Mesenchymal stem cell (in vitro differentiated cells and primary cell): ENCODE data around the gene MEIOSIN.

ENCODE experiments used
- DNase-seq: peaks from one replicate; pipeline ENCODE4 v3.0.0-alpha.2; 2013
- H2AFZ ChIP-seq: one replicate; pipeline ENCODE4 v1.6.1; 2013; ENCODE audit warnings: low read depth, mild to moderate bottlenecking, control low read depth, inconsistent platforms, low read length, moderate library complexity
- H2AK5ac ChIP-seq: 2 replicates; pipeline ENCODE4 v1.6.1; 2013; ENCODE audit warnings: low read length, moderate library complexity, mild to moderate bottlenecking, inconsistent platforms; ENCODE audit not compliant: severe bottlenecking
- H2BK120ac ChIP-seq: one replicate; pipeline ENCODE4 v1.6.1; 2013; ENCODE audit warnings: low read depth, mild to moderate bottlenecking, inconsistent platforms, low read length, moderate library complexity
- H2BK12ac ChIP-seq, 2 experiments: one replicate each; pipeline ENCODE4 v1.6.1; 2013; ENCODE audit warnings: inconsistent platforms in 2 of 2, low read length in 2 of 2, mild to moderate bottlenecking in 2 of 2, moderate library complexity in 2 of 2, control low read depth in 1 of 2
- H2BK15ac ChIP-seq: one replicate; pipeline ENCODE4 v1.6.1; 2013; ENCODE audit warnings: mild to moderate bottlenecking, low read depth, inconsistent platforms; ENCODE audit not compliant: poor library complexity, severe bottlenecking
- H2BK5ac ChIP-seq: 2 replicates; pipeline ENCODE4 v1.6.1; 2013; ENCODE audit warnings: low read depth, mild to moderate bottlenecking, low read length, control low read depth, inconsistent platforms; ENCODE audit not compliant: poor library complexity, severe bottlenecking
- H3K14ac ChIP-seq, 2 experiments: one replicate each; pipeline ENCODE4 v1.6.1; 2013; ENCODE audit warnings: inconsistent platforms in 2 of 2, low read length in 2 of 2, control low read depth in 1 of 2, mild to moderate bottlenecking in 1 of 2, moderate library complexity in 1 of 2
- H3K18ac ChIP-seq, 2 experiments: one replicate each; pipeline ENCODE4 v1.6.1; 2013; ENCODE audit warnings: inconsistent platforms in 2 of 2, low read length in 2 of 2, control low read depth in 1 of 2, low read depth in 1 of 2, mild to moderate bottlenecking in 1 of 2
- H3K23ac ChIP-seq, 2 experiments: one replicate each; pipeline ENCODE4 v1.6.1; 2013; ENCODE audit warnings: inconsistent platforms in 2 of 2, low read length in 2 of 2, mild to moderate bottlenecking in 2 of 2, moderate library complexity in 2 of 2, control low read depth in 1 of 2
- H3K27ac ChIP-seq: 2 replicates; pipeline ENCODE4 v1.5.1; 2013; ENCODE audit warnings: mild to moderate bottlenecking, moderate library complexity, low read length, control low read depth, inconsistent platforms; ENCODE audit not compliant: poor library complexity, severe bottlenecking
- H3K27me3 ChIP-seq, 2 experiments: 2 replicates each; pipeline versions ENCODE4 v1.6.1 to v1.7.0; 2013; ENCODE audit warnings: low read length in 2 of 2, mild to moderate bottlenecking in 2 of 2, moderate library complexity in 2 of 2, control low read depth in 1 of 2, inconsistent platforms in 1 of 2; ENCODE audit not compliant: control insufficient read depth in 1 of 2, insufficient read depth in 1 of 2
- H3K36me3 ChIP-seq, 2 experiments: 2 replicates each; pipeline versions ENCODE4 v1.6.1 to v1.7.0; 2013; ENCODE audit warnings: low read length in 2 of 2, control low read depth in 1 of 2, inconsistent platforms in 1 of 2, low read depth in 1 of 2, mild to moderate bottlenecking in 1 of 2; ENCODE audit not compliant: insufficient read depth in 2 of 2, control insufficient read depth in 1 of 2
- H3K4ac ChIP-seq, 2 experiments: one replicate each; pipeline ENCODE4 v1.6.1; 2013; ENCODE audit warnings: inconsistent platforms in 2 of 2, low read length in 2 of 2, mild to moderate bottlenecking in 2 of 2, moderate library complexity in 2 of 2, control low read depth in 1 of 2, low read depth in 1 of 2
- H3K4me1 ChIP-seq: 2 replicates; pipeline ENCODE4 v1.6.1; 2013; ENCODE audit warnings: low read depth, low read length, control low read depth; ENCODE audit not compliant: control insufficient read depth, insufficient read depth
- H3K4me2 ChIP-seq: 2 replicates; pipeline ENCODE4 v1.6.1; 2013; ENCODE audit warnings: low read length, mild to moderate bottlenecking, inconsistent platforms; ENCODE audit not compliant: poor library complexity, severe bottlenecking
- H3K4me3 ChIP-seq, 2 experiments: 2 replicates each; pipeline versions ENCODE4 v1.5.1 to v1.7.0; 2013; ENCODE audit warnings: low read length in 2 of 2, mild to moderate bottlenecking in 2 of 2, control low read depth in 1 of 2, low read depth in 1 of 2; ENCODE audit not compliant: insufficient read depth in 1 of 2
- H3K79me1 ChIP-seq: replicated peaks from 2 replicates; pipeline ENCODE4 v1.6.1; 2013; ENCODE audit warnings: mild to moderate bottlenecking, control low read depth, low read length, inconsistent platforms; ENCODE audit not compliant: poor library complexity, severe bottlenecking
- H3K9ac ChIP-seq: 2 replicates; pipeline ENCODE4 v1.7.0; 2013; ENCODE audit warnings: mild to moderate bottlenecking, low read length, moderate library complexity
- H3K9me3 ChIP-seq: 2 replicates; pipeline ENCODE4 v1.7.0; 2013; ENCODE audit warnings: mild to moderate bottlenecking, low read length; ENCODE audit not compliant: control insufficient read depth
- H4K8ac ChIP-seq: one replicate; pipeline ENCODE4 v1.6.1; 2013; ENCODE audit warnings: inconsistent platforms, mild to moderate bottlenecking, low read length, moderate library complexity
- H4K91ac ChIP-seq: one replicate; pipeline ENCODE4 v1.6.1; 2013; ENCODE audit warnings: mild to moderate bottlenecking, low read length, inconsistent platforms
- WGBS: methylation state at CpG from one replicate; pipeline ENCODE4 v1.1.7; 2013; ENCODE audit warnings: mixed read lengths; 5-methylcytosine and 5-hydroxymethylcytosine counted together

Gene MEIOSIN

GRCh38 chr19:45730368-45731288, 2.6 kb upstream of the MEIOSIN start, which contains the start of gene FBXO46:
Gene FBXO46, minus strand, starts transcription at chr19:45730896. Its CDS starts 17,401 bp downstream, at chr19:45713495.
- H4K91ac ChIP-seq, result no peak within 1 kb of the TSS
- H3K36me3 ChIP-seq, result no peaks in the 10 kb centered on the region
- H3K79me1 ChIP-seq, result peaks cover 2% of the 10 kb centered on the region
- peak within 1 kb of the TSS; percentile 78 to 97 for H3K4me3 ChIP-seq
- H2BK15ac ChIP-seq, result peak within 1 kb of the TSS; percentile 77
- H3K4me2 ChIP-seq, result peak within 1 kb of the TSS; percentile 52
- H2BK5ac ChIP-seq, result no peak within 1 kb of the TSS
- peak within 1 kb of the TSS; percentile 71 for H4K8ac ChIP-seq
- H3K9ac ChIP-seq, result peak within 1 kb of the TSS; percentile 95
- under 1% methylated on average over 38 of the region's 48 CpGs for WGBS
- H2BK12ac ChIP-seq, result no peak within 1 kb of the TSS
- no peak within 1 kb of the TSS for H2AK5ac ChIP-seq
- no peak within 1 kb of the TSS for H2AFZ ChIP-seq
- H3K27me3 ChIP-seq, result no peaks in the 10 kb centered on the region
- H3K27ac ChIP-seq, result no peak within 1 kb of the TSS
- peak within 1 kb of the TSS; percentile 30 to 61 for H3K18ac ChIP-seq
- peaks cover 2% of the 10 kb centered on the region for H3K4me1 ChIP-seq
- peak within 1 kb of the TSS in 1 of 2 experiments; percentile 14 for H3K14ac ChIP-seq
- no peak within 1 kb of the TSS for H2BK120ac ChIP-seq
- peak within 1 kb of the TSS; percentile 16 to 64 for H3K4ac ChIP-seq
- H3K9me3 ChIP-seq, result no peaks in the 10 kb centered on the region
- peak; percentile 98 for DNase-seq
- H3K23ac ChIP-seq, result no peak within 1 kb of the TSS

GRCh38 chr19:45739498-45740439, 6.5 kb downstream of the MEIOSIN start:
- no peak overlapping the region for H2AFZ ChIP-seq
- no peak overlapping the region for H3K18ac ChIP-seq
- WGBS, result 95% methylated on average over 9 of the region's 10 CpGs

GRCh38 chr19:45742969-45743368, 9.7 kb downstream of the MEIOSIN start:
- no peak overlapping the region for H3K4me3 ChIP-seq
- 74% methylated on average over 3 of the region's 4 CpGs for WGBS
- H2BK12ac ChIP-seq, result no peak overlapping the region
- H3K23ac ChIP-seq, result no peak overlapping the region
- H2AFZ ChIP-seq, result no peak overlapping the region
- no peak overlapping the region for H3K4me2 ChIP-seq
- no peak overlapping the region for H2BK15ac ChIP-seq
- H3K36me3 ChIP-seq, result no peaks in the 10 kb centered on the region
- no peak overlapping the region for H3K27ac ChIP-seq
- peaks cover 7 to 10% of the 10 kb centered on the region in 2 experiments for H3K27me3 ChIP-seq
- no peaks in the 10 kb centered on the region for H3K79me1 ChIP-seq
- no peak overlapping the region for H2BK5ac ChIP-seq
- H3K14ac ChIP-seq, result no peak overlapping the region
- H4K8ac ChIP-seq, result no peak overlapping the region
- H2BK120ac ChIP-seq, result no peak overlapping the region
- no peak overlapping the region for H4K91ac ChIP-seq
- no peak for DNase-seq
- no peak overlapping the region for H3K9ac ChIP-seq
- no peak overlapping the region for H2AK5ac ChIP-seq
- H3K18ac ChIP-seq, result no peak overlapping the region
- no peaks in the 10 kb centered on the region for H3K4me1 ChIP-seq
- H3K9me3 ChIP-seq, result no peaks in the 10 kb centered on the region
- no peak overlapping the region for H3K4ac ChIP-seq

More at GRCh38 chr19:45739498-45740439, 6.5 kb downstream of the MEIOSIN start:
- no peak overlapping the region for H3K27ac ChIP-seq
- H4K8ac ChIP-seq, result no peak overlapping the region
- no peaks in the 10 kb centered on the region for H3K36me3 ChIP-seq
- H3K4me2 ChIP-seq, result no peak overlapping the region
- DNase-seq, result no peak
- H3K14ac ChIP-seq, result no peak overlapping the region
- no peak overlapping the region for H3K23ac ChIP-seq
- H3K9ac ChIP-seq, result no peak overlapping the region
- no peak overlapping the region for H2AK5ac ChIP-seq
- no peak overlapping the region for H3K4me3 ChIP-seq
- H2BK12ac ChIP-seq, result no peak overlapping the region
- H3K27me3 ChIP-seq, result peaks cover 4 to 6% of the 10 kb centered on the region in 2 experiments
- no peak overlapping the region for H2BK120ac ChIP-seq
- peaks cover 2% of the 10 kb centered on the region for H3K4me1 ChIP-seq
- no peaks in the 10 kb centered on the region for H3K9me3 ChIP-seq
- H2BK15ac ChIP-seq, result no peak overlapping the region
- H2BK5ac ChIP-seq, result no peak overlapping the region
- no peak overlapping the region for H3K4ac ChIP-seq
- H3K79me1 ChIP-seq, result no peaks in the 10 kb centered on the region
- H4K91ac ChIP-seq, result no peak overlapping the region
